ENCODE data around the gene GMDS. TPM values are rescaled to one million over a fixed set of nuclear protein-coding genes. Genes with fewer than 3 reads are reported as not detected.

Gene GMDS
- polyA plus RNA-seq, 1 experiment, result 7.1 TPM

- ChIA-PET CTCF (interaction anchor here (1.2 to 2.6 kb wide), 2 partner anchors 15 kb away, joined by 3 to 9 read pairs; no protein-coding TSS in a partner anchor), POLR2A (no interaction called here)
- Histone ChIP-seq H3K4me3 (ENCODE audit: low read depth, low read length) (no peak overlapping the region), H3K36me3 (ENCODE audit: control insufficient read depth, insufficient read depth, low read length) (no peaks in the 10 kb centered on the region), H3K27me3 (ENCODE audit: control insufficient read depth, insufficient read depth, low read length) (0 out of 2 replicates have a peak, but pooled peaks cover 3% of the 10 kb centered on the region)
- TF ChIP-seq CTCF (IDR thresholded peaks at IDR 0.05; ENCODE audit: insufficient read depth, low read depth, low read length), result no peak
- no peak for DNase-seq (ENCODE audit: low read depth)
These were observed 618.9 kb downstream of the GMDS start for GRCh38 chr6:1626481-1626880.

DNA sequence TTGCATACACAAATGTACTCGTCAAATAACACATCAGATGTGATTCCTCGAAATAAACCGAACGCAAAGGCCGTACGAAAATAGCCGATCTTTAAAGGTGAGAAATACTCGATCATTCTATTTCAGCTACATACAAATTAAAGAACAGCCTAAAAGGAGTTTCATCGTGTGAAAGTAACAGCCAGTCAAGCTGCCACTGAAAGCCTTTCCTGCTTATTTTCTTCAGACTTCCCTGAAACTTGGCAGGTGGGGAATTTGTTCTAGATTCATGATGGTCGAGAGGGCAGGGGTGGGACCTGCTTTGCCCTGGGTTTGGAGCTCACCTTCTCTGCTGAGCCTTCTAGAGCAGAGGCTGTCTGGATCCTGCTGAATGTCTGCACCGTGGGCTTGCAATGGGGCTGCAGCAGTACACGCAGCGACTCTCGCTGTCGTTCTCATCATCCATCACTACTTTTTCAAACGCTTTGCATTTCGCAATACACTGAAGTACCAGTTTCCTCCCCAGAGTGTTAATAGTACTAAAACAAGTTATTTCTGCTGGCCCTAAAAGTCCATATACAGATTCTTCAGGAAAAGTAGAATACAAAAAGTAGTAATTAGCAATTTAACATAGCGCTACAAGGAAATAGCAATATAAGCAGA lies 619.5 kb downstream of the GMDS start:
- no peak for DNase-seq (ENCODE audit: low read depth)
- CTCF ChIA-PET, result interaction anchor here (2.6 kb wide), 1 partner anchor 15 kb away, joined by 9 read pairs; no protein-coding TSS in a partner anchor
- POLR2A ChIA-PET, result no interaction called here
- Histone ChIP-seq H3K27me3 (ENCODE audit: control insufficient read depth, insufficient read depth, low read length) (0 out of 2 replicates have a peak, but pooled peaks cover 3% of the 10 kb centered on the region), H3K36me3 (ENCODE audit: control insufficient read depth, insufficient read depth, low read length) (no peaks in the 10 kb centered on the region), H3K4me3 (ENCODE audit: low read depth, low read length) (no peak overlapping the region)
- no peak for TF ChIP-seq CTCF (IDR thresholded peaks at IDR 0.05; ENCODE audit: insufficient read depth, low read depth, low read length)

DNA sequence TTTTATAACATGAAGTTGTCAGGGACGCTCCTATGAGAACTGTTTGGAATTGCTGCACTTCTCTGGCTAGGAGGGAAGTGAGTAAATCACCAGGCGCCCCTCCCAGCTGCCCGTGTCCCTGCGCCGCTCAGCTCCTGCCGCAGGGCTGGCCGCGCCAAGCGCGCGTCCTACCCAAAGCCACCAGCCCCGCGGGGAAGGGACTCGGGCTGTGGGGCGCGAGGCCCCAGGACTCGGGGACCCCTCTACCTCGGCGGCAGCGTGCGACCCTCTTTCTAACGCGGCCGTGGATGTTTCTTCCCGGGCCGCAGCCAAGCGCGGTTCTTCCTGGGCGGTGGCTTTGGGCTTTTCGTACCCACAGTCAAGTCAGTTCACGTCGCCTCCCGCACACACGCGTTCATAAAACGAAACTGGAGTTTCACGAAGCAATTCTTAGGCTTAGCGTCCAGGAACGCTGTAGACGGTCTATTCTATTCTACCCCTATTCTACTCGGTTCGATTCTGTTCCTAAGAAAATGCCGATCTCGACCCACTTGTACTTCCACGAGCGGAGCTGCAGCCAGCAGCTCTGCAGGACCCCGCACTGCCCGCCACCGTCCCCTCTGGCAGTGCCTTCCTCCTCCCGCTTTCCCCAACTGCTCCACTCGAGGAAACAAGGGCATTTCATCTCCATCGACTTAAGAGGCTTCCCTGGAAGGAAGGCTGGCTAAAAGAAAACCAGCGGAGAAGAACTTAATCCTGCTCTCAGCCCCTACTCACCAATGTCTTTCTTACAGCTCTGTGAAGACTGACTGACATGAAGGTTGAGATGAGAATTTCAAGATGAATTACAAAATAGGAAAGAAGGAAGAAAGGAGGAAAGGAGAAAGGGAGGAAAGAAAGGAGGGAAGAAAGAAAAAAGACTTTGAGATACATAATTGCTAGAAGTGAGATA lies 620.3 kb downstream of the GMDS start:
- 0 out of 2 replicates have a peak, but pooled peaks cover 3% of the 10 kb centered on the region for H3K27me3 ChIP-seq (ENCODE audit: control insufficient read depth, insufficient read depth, low read length)
- ChIA-PET POLR2A (no interaction called here), CTCF (interaction anchor here (2.6 kb wide), 1 partner anchor 14 kb away, joined by 9 read pairs; no protein-coding TSS in a partner anchor)
- peak overlapping the region; percentile 55 for H3K4me3 ChIP-seq (ENCODE audit: low read depth, low read length)
- no peak for TF ChIP-seq CTCF (IDR thresholded peaks at IDR 0.05; ENCODE audit: insufficient read depth, low read depth, low read length)
- no peak for DNase-seq (ENCODE audit: low read depth)
- H3K36me3 ChIP-seq (ENCODE audit: control insufficient read depth, insufficient read depth, low read length), result no peaks in the 10 kb centered on the region

DNA sequence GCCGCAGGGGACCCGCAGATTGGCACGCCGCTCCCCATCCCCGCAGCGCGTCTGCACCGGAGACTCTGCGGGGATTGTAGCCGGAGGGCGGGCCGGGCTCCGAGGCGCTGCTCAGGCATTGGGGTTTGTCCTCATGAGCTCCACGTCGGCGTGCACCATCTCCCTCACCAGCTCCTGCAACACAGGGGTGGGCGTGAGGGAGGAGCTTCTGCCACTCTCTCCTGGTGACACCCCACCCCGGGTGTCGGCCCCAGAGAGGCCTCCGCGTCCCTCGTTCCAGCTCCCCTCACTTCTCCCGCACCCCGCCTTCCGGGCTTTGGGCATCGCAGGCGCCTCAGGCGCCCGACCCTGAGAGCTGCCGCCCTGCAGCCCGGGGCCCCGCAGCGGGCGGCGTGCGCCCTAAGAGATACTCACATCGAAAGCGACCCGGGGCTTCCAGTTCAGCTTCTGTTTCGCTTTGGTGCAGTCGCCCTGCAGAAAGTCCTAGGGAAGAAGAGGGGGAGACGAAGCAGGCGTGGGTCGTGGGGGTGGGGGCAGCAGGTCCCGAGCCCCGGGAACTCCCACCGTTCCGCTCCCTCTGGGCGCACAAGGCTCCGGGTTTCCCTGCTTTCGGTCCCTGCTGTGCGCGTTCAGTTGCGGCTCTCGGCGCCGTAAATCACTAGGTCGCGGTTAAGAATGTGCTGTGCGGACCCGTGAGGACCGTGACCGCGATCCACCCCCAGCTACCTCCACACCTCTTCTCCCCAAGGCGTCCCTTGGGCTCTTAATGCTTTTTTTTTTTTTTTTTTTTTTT lies 621.2 kb downstream of the GMDS start:
- no peak for TF ChIP-seq CTCF (IDR thresholded peaks at IDR 0.05; ENCODE audit: insufficient read depth, low read depth, low read length)
- POLR2A ChIA-PET, result no interaction called here
- Histone ChIP-seq H3K36me3 (ENCODE audit: control insufficient read depth, insufficient read depth, low read length) (peaks cover 1% of the 10 kb centered on the region; the same call in 1 of the 2 replicates), H3K27me3 (ENCODE audit: control insufficient read depth, insufficient read depth, low read length) (0 out of 2 replicates have a peak, but pooled peaks cover 3% of the 10 kb centered on the region), H3K4me3 (ENCODE audit: low read depth, low read length) (peak overlapping the region; percentile 55)
- no peak for DNase-seq (ENCODE audit: low read depth)
- CTCF ChIA-PET, result interaction anchor here (2.6 kb wide), 1 partner anchor 13 kb away, joined by 9 read pairs; no protein-coding TSS in a partner anchor

All from BJ (cell line).